GM12878 (cell line): ENCODE data around the gene MLIP. TPM values are rescaled to one million over a fixed set of nuclear protein-coding genes. Genes with fewer than 3 reads are reported as not detected.

Experiments
- ATAC-seq: fragments of 200-7000 bp; cut with Tn5 transposase; 3 replicates; pipeline ENCODE4 v1.9.1; 2020; ENCODE audit warnings: mild to moderate bottlenecking, moderate library complexity
- BruUV-seq: library from RNA; stranded (reverse); fragments of 400-500 nt; replicated peaks from 2 replicates; lab custom pipeline; 2021; lab: Mats Ljungman, UMichigan
- CTCF ChIA-PET: fragments of 300-600 bp; sonication (Branson Sonifier 250); formaldehyde crosslinking; extraction: SDS; loops from one replicate; lab custom pipeline; 2021; ENCODE audit warnings: inconsistent platforms; lab: Yijun Ruan, JAX
- POLR2A ChIA-PET: fragments of 350-600 bp; formaldehyde crosslinking; extraction: SDS; loops from one replicate; lab custom pipeline; 2021; ENCODE audit warnings: inconsistent platforms; lab: Charles Lee
- RAD21 ChIA-PET: fragments of 300-600 bp; sonication (Branson Sonifier 250); formaldehyde crosslinking; loops from one replicate; lab custom pipeline; 2023; ENCODE audit warnings: antibody characterized with exemption; ENCODE audit not compliant: unreplicated experiment; lab: Charles Lee
- SMC1A ChIA-PET: fragments of 300-600 bp; sonication (Branson Sonifier 250); formaldehyde crosslinking; loops from one replicate; lab custom pipeline; 2023; ENCODE audit not compliant: unreplicated experiment, uncharacterized antibody; lab: Charles Lee
- DNase-seq: peaks from one replicate; pipeline ENCODE4 v3.0.0-alpha.2; 2011; ENCODE audit warnings: low read depth, low spot score
- FAIRE-seq: peaks from 3 replicates; lab custom pipeline; 2011; peaks lifted over from hg19 to GRCh38; lab: Jason Lieb, UNC
- H2AFZ ChIP-seq: 2 replicates; pipeline ENCODE4 v1.6.0; 2011; ENCODE audit warnings: low read depth, low read length, control low read depth; ENCODE audit not compliant: control insufficient read depth
- H3K27ac ChIP-seq: 2 replicates; pipeline ENCODE4 v1.5.1; 2011; ENCODE audit warnings: control low read depth; ENCODE audit not compliant: control insufficient read depth, insufficient read depth
- H3K27me3 ChIP-seq, 2 experiments: replicated peaks in 1 of 2; 2 replicates each; pipeline versions ENCODE4 v1.6.0 to v1.6.1; 2011; ENCODE audit warnings: low read length in 1 of 2; ENCODE audit not compliant: control insufficient read depth in 2 of 2, insufficient read depth in 2 of 2
- H3K36me3 ChIP-seq, 2 experiments: 2 replicates each; pipeline ENCODE4 v1.5.1; 2011; ENCODE audit warnings: low read length in 1 of 2; ENCODE audit not compliant: control insufficient read depth in 2 of 2, insufficient read depth in 2 of 2
- H3K4me1 ChIP-seq: 2 replicates; pipeline ENCODE4 v1.6.1; 2011; ENCODE audit warnings: mild to moderate bottlenecking, low read length, moderate library complexity, mixed read lengths; ENCODE audit not compliant: control insufficient read depth, insufficient read depth
- H3K4me2 ChIP-seq: 2 replicates; pipeline ENCODE4 v1.6.0; 2011; ENCODE audit warnings: control low read depth; ENCODE audit not compliant: control insufficient read depth, insufficient read depth
- H3K4me3 ChIP-seq: fragments of 200-600 bp; sonication (generic); 2 replicates; pipeline ENCODE4 v1.5.1; 2016
- H3K79me2 ChIP-seq: 2 replicates; pipeline ENCODE4 v1.6.0; 2011; ENCODE audit warnings: low read length; ENCODE audit not compliant: control insufficient read depth, insufficient read depth
- H3K9ac ChIP-seq: 2 replicates; pipeline ENCODE4 v1.8.0; 2011; ENCODE audit warnings: low read length, control low read depth, mixed read lengths; ENCODE audit not compliant: control insufficient read depth, insufficient read depth
- H3K9me3 ChIP-seq: replicated peaks from 3 replicates; pipeline ENCODE4 v1.5.1; 2011; ENCODE audit warnings: mild to moderate bottlenecking, low read length; ENCODE audit not compliant: control insufficient read depth, insufficient read depth
- H4K20me1 ChIP-seq: 2 replicates; pipeline ENCODE4 v1.6.0; 2011; ENCODE audit not compliant: control insufficient read depth, insufficient read depth
- ATF7 ChIP-seq: fragments of 450-650 bp; IDR thresholded peaks from 2 replicates; pipeline ENCODE4 v1.6.1; 2016; ENCODE audit warnings: low read depth, mild to moderate bottlenecking
- BRCA1 ChIP-seq: IDR thresholded peaks from 2 replicates; pipeline ENCODE4 v1.6.1; 2011; ENCODE audit warnings: low read depth, low read length, improper control_type of control experiment
- ETV6 ChIP-seq, 2 experiments: fragments of 450-650 bp in 1 of 2; IDR thresholded peaks in 1 of 2; conservative IDR thresholded peaks in 1 of 2; 2 replicates each; pipeline ENCODE4 v1.6.1; 2014; ENCODE audit warnings: antibody characterized with exemption in 1 of 2, borderline replicate concordance in 1 of 2, low read depth in 1 of 2, mild to moderate bottlenecking in 1 of 2, moderate library complexity in 1 of 2
- IKZF2 ChIP-seq, 2 experiments: fragments of 450-650 bp; IDR thresholded peaks; 2 replicates each; pipeline ENCODE4 v1.6.1; 2017; ENCODE audit warnings: mild to moderate bottlenecking in 2 of 2, moderate library complexity in 2 of 2
- NRF1 ChIP-seq: conservative IDR thresholded peaks from 2 replicates; pipeline ENCODE4 v1.6.1; 2011; ENCODE audit warnings: mild to moderate bottlenecking, low read depth, low read length, improper control_type of control experiment
- PAX5 ChIP-seq: IDR thresholded peaks from 2 replicates; pipeline ENCODE4 v1.6.1; 2011; ENCODE audit warnings: low read depth, low read length, borderline replicate concordance
- PKNOX1 ChIP-seq: fragments of 450-650 bp; IDR thresholded peaks from 2 replicates; pipeline ENCODE4 v1.6.1; 2016; ENCODE audit warnings: mild to moderate bottlenecking
- RB1 ChIP-seq: fragments of 450-650 bp; formaldehyde crosslinking; IDR thresholded peaks from 2 replicates; pipeline ENCODE4 v1.6.1; 2017; ENCODE audit warnings: mild to moderate bottlenecking, borderline replicate concordance
- TCF7 ChIP-seq: IDR thresholded peaks from 2 replicates; pipeline ENCODE4 v1.6.1; 2014; ENCODE audit warnings: antibody characterized with exemption, borderline replicate concordance
- ZNF592 ChIP-seq: fragments of 450-650 bp; IDR thresholded peaks from 2 replicates; pipeline ENCODE4 v1.6.1; 2017; ENCODE audit warnings: mild to moderate bottlenecking, moderate library complexity
- WGBS: methylation state at CpG from one replicate; pipeline ENCODE4 v1.1.6; 2016; ENCODE audit warnings: low lambda C conversion rate; ENCODE audit not compliant: insufficient replicate concordance, insufficient coverage; ENCODE audit errors: missing lambda C conversion rate; 5-methylcytosine and 5-hydroxymethylcytosine counted together
- in situ Hi-C: fragments of 300-500 bp; cut with MboI; formaldehyde crosslinking; loops from 9 replicates; pipeline ENCODE4 v1.14.3; 2018; ENCODE audit warnings: mixed read lengths
- intact Hi-C: fragments of 100-400 bp; cut with micrococcal nuclease; formaldehyde crosslinking; loops from one replicate; pipeline ENCODE4 v1.14.2; 2022; ENCODE audit not compliant: unreplicated experiment
- polyA plus RNA-seq, 11 experiments: library from polyadenylated mRNA; depleted of rRNA in 4 of 11; unstranded in 6 of 11; stranded (reverse) in 5 of 11; fragments of >200 nt; fragmentation: Nextera tagmentation in 4 of 11; fragmentation: Illumina TruSeq in 1 of 11; extraction: Ambion mirVana in 4 of 11; extraction: Trizol in 1 of 11; gene quantifications; 1 replicate in 1 of 11; 2 replicates in 10 of 11; pipeline versions ENCODE4 v1.2.1 to v1.2.3, GENCODE V29; 2011 to 2016; ENCODE audit warnings: inconsistent platforms in 2 of 11, missing spikeins in 2 of 11, low read depth in 1 of 11
- total RNA-seq, 4 experiments: library from RNA; depleted of rRNA in 3 of 4; stranded (reverse); fragments of >200 nt in 3 of 4; fragmentation: Illumina TruSeq in 1 of 4; extraction: Trizol in 1 of 4; gene quantifications; 2 replicates each; pipeline versions ENCODE4 v1.2.1 to v1.2.3, GENCODE V29; 2013 to 2021

MLIP gene
- total and polyA plus RNA-seq, 10 of the 15 experiments (the other 5 are each of a cell fraction or from before 2014, with no cell fraction given), result not detected

- TF ChIP-seq RB1, result no peak
- no peak for TF ChIP-seq TCF7
- no peak for TF ChIP-seq BRCA1
- no peak for TF ChIP-seq PKNOX1
Measured at GRCh38 chr6:54289426-54289825, 178.2 kb downstream of the MLIP start (continued).

- ChIA-PET RAD21 (no interaction called here), POLR2A (interaction anchor here (0.6 kb wide), 1 partner anchor 374 kb away, joined by 3 read pairs; no protein-coding TSS in a partner anchor), SMC1A (interaction anchor here (1.1 kb wide), 1 partner anchor 46 kb away, joined by 5 read pairs; no protein-coding TSS in a partner anchor), CTCF (no interaction called here)
- Histone ChIP-seq H3K79me2 (no peaks in the 10 kb centered on the region), H2AFZ (no peak overlapping the region), H4K20me1 (no peaks in the 10 kb centered on the region), H3K27ac (no peak overlapping the region), H3K9ac (no peak overlapping the region), H3K9me3 (no peaks in the 10 kb centered on the region; the same call in 2 of the 3 replicates), H3K4me3 (no peak overlapping the region), H3K4me1 (no peaks in the 10 kb centered on the region), H3K4me2 (no peak overlapping the region), H3K27me3 (no peaks in the 10 kb centered on the region), H3K36me3 (no peaks in the 10 kb centered on the region)
- FAIRE-seq (no peak), DNase-seq (peak; percentile 50), ATAC-seq (peak; percentile 80)
- intact Hi-C loops, result no loop called here
- in situ Hi-C loops, result no loop called here
- no peak for TF ChIP-seq ETV6 (conservative IDR thresholded peaks at IDR 0.05 in 1 of 2, IDR thresholded peaks at IDR 0.05 in 1 of 2; ENCODE audit: borderline replicate concordance in 1 of 2, low read depth in 1 of 2)
- no peak for TF ChIP-seq NRF1
- no peak for TF ChIP-seq PAX5
- no peak for TF ChIP-seq ATF7
- 0 out of 4 replicates have a peak, but pooled peaks of 1 of the 2 experiments have one; percentile 10 for TF ChIP-seq IKZF2 (IDR thresholded peaks at IDR 0.05)
- TF ChIP-seq ZNF592, result no peak
- 0% methylated on average over 2 of the region's 2 CpGs for WGBS
- BruUV-seq, result no TSS peak
Measured at GRCh38 chr6:54291146-54291545, 179.9 kb downstream of the MLIP start.
